Measurements from ENCODE around the gene KRTAP10-5.
A peak's percentile ranks its signal among the peaks of the same experiment; 100 is the strongest.
"Not testable (repeated sequence)": the region's sequence is repeated elsewhere in the genome, so short reads cannot be mapped to it uniquely, and the experiment has no call there.

Gene KRTAP10-5, protein sequence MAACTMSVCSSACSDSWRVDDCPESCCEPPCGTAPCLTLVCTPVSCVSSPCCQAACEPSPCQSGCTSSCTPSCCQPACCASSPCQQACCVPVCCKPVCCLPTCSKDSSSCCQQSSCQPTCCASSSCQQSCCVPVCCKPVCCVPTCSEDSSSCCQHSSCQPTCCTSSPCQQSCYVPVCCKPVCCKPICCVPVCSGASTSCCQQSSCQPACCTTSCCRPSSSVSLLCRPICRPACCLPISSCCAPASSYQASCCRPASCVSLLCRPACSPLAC

GRCh38 chr21:44580231-44580821, at the start of gene KRTAP10-5:
KRTAP10-5 (minus strand) TSS chr21:44580604; CDS start chr21:44580578, 26 bp downstream.
- not testable (repeated sequence) for H3K4me3 ChIP-seq (ENCODE audit: insufficient read length, low read depth); H3K36me3 ChIP-seq (ENCODE audit: insufficient read depth, insufficient read length, low read length); H3K9ac ChIP-seq (ENCODE audit: insufficient read length, low read depth); DNase-seq (ENCODE audit: low read depth, low spot score); H3K27me3 ChIP-seq (ENCODE audit: insufficient read depth, insufficient read length); H3K4me1 ChIP-seq (ENCODE audit: insufficient read depth, insufficient read length)
- H3K9me3 ChIP-seq (ENCODE audit: insufficient read depth, low read length): peaks cover 33% of the 10 kb centered on the region

DNA sequence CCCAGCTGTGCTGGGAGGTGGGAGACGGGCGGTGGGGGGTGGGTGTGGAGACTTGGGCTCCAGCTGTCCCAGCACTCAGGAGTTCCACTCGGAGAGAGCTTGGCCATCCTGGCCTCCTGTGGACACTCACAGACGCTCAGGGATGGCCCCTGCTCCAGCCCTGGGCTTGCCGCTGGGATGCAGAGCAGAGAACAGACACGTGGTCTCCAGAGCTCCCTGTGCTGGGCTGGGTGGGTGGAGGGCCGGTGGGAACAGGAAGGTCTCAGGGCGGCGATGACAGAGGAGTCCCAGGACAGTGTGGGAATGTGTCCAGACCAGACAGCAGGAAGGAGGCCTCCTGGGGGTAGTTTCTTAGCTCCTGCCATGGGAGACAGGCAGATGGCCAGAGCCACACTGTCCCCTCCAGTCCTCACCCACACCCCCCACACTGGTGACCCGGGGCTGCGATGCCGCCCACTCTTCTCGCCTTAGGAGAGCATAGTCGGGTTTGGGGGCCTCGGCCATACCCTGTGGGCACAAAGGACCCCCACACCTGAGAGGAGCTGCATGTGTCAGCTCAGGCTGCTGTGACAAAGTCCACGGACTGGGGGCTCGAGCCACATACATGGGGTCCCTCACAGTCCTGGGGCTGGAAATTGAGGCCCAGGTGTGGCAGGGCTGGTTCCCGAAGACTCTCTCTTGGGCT, 48.4 kb upstream of the KRTAP10-5 start:
- H3K27me3 ChIP-seq (ENCODE audit: insufficient read depth, insufficient read length): no peaks in the 10 kb centered on the region
- no peak for DNase-seq (ENCODE audit: low read depth, low spot score)
- peaks cover 12% of the 10 kb centered on the region for H3K4me1 ChIP-seq (ENCODE audit: insufficient read depth, insufficient read length)
- peaks cover 33% of the 10 kb centered on the region for H3K9me3 ChIP-seq (ENCODE audit: insufficient read depth, low read length)
- peak overlapping the region; percentile 12 for H3K9ac ChIP-seq (ENCODE audit: insufficient read length, low read depth)
- no peaks in the 10 kb centered on the region for H3K36me3 ChIP-seq (ENCODE audit: insufficient read depth, insufficient read length, low read length)
- no peak overlapping the region for H3K4me3 ChIP-seq (ENCODE audit: insufficient read length, low read depth)
- TF ChIP-seq ZNF274 (IDR thresholded peaks at IDR 0.05; ENCODE audit: low read depth, low read length) (no peak), YY1 (IDR thresholded peaks at IDR 0.05; ENCODE audit: insufficient read depth, insufficient read length) (no peak)

GRCh38 chr21:44627831-44628233, 47.4 kb upstream of the KRTAP10-5 start:
- H3K36me3 ChIP-seq (ENCODE audit: insufficient read depth, insufficient read length, low read length); H3K9ac ChIP-seq (ENCODE audit: insufficient read length, low read depth); H3K27me3 ChIP-seq (ENCODE audit: insufficient read depth, insufficient read length); H3K4me3 ChIP-seq (ENCODE audit: insufficient read length, low read depth); DNase-seq (ENCODE audit: low read depth, low spot score): not testable (repeated sequence)
- Histone ChIP-seq H3K4me1 (ENCODE audit: insufficient read depth, insufficient read length) (peaks cover 12% of the 10 kb centered on the region), H3K9me3 (ENCODE audit: insufficient read depth, low read length) (peaks cover 40% of the 10 kb centered on the region)

GRCh38 chr21:44627181-44627822, 46.9 kb upstream of the KRTAP10-5 start:
- peaks cover 12% of the 10 kb centered on the region for H3K4me1 ChIP-seq (ENCODE audit: insufficient read depth, insufficient read length)

GRCh38 chr21:44626673-44627143, 46.3 kb upstream of the KRTAP10-5 start, which contains the start of gene KRTAP10-9:
KRTAP10-9 (plus strand) TSS chr21:44627093; CDS start chr21:44627172, 79 bp downstream.
- Histone ChIP-seq H3K9ac (ENCODE audit: insufficient read length, low read depth) (peak within 1 kb of the TSS; percentile 25), H3K9me3 (ENCODE audit: insufficient read depth, low read length) (peaks cover 42% of the 10 kb centered on the region), H3K4me1 (ENCODE audit: insufficient read depth, insufficient read length) (peaks cover 12% of the 10 kb centered on the region), H3K36me3 (ENCODE audit: insufficient read depth, insufficient read length, low read length) (no peaks in the 10 kb centered on the region), H3K4me3 (ENCODE audit: insufficient read length, low read depth) (no peak within 1 kb of the TSS), H3K27me3 (ENCODE audit: insufficient read depth, insufficient read length) (no peaks in the 10 kb centered on the region)
- DNase-seq (ENCODE audit: low read depth, low spot score): no peak
- TF ChIP-seq ZNF274 (IDR thresholded peaks at IDR 0.05; ENCODE audit: low read depth, low read length) (no peak), SUZ12 (IDR thresholded peaks at IDR 0.05; ENCODE audit: extremely low read depth, insufficient read depth, insufficient read length) (no peak), YY1 (IDR thresholded peaks at IDR 0.05; ENCODE audit: insufficient read depth, insufficient read length) (no peak)

More at GRCh38 chr21:44627181-44627822, 46.9 kb upstream of the KRTAP10-5 start:
- H3K9me3 ChIP-seq (ENCODE audit: insufficient read depth, low read length): peaks cover 40% of the 10 kb centered on the region
- not testable (repeated sequence) for H3K36me3 ChIP-seq (ENCODE audit: insufficient read depth, insufficient read length, low read length); H3K4me3 ChIP-seq (ENCODE audit: insufficient read length, low read depth); DNase-seq (ENCODE audit: low read depth, low spot score); H3K27me3 ChIP-seq (ENCODE audit: insufficient read depth, insufficient read length); H3K9ac ChIP-seq (ENCODE audit: insufficient read length, low read depth)

DNA sequence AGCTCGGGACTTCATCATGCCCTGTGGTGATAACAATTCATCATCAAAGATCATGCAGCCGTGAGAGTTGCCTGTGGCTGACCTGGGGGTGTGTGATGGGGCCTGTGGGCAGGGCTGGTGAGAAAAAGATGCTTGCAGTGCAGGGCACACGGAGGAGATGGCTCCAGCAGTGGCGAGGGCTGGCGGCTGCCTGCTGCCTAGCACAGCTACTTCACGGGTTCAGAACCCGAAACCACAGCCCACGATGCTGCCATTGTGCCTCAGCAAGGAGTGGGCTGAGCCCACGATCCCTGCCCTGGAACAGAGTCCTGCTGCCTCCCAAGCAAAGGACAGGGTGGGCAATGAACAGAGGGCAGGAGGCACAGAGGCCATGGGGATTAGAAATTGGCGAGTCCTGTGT, 45.9 kb upstream of the KRTAP10-5 start:
- no peaks in the 10 kb centered on the region for H3K27me3 ChIP-seq (ENCODE audit: insufficient read depth, insufficient read length)
- H3K4me3 ChIP-seq (ENCODE audit: insufficient read length, low read depth): no peak overlapping the region
- no peaks in the 10 kb centered on the region for H3K36me3 ChIP-seq (ENCODE audit: insufficient read depth, insufficient read length, low read length)
- H3K4me1 ChIP-seq (ENCODE audit: insufficient read depth, insufficient read length): peaks cover 12% of the 10 kb centered on the region
- TF ChIP-seq SUZ12 (IDR thresholded peaks at IDR 0.05; ENCODE audit: extremely low read depth, insufficient read depth, insufficient read length): no peak
- TF ChIP-seq YY1 (IDR thresholded peaks at IDR 0.05; ENCODE audit: insufficient read depth, insufficient read length): no peak
- TF ChIP-seq ZNF274 (IDR thresholded peaks at IDR 0.05; ENCODE audit: low read depth, low read length): no peak
- H3K9ac ChIP-seq (ENCODE audit: insufficient read length, low read depth): peak overlapping the region; percentile 25
- peaks cover 42% of the 10 kb centered on the region for H3K9me3 ChIP-seq (ENCODE audit: insufficient read depth, low read length)
- DNase-seq (ENCODE audit: low read depth, low spot score): no peak

- peaks cover 12% of the 10 kb centered on the region for H3K4me1 ChIP-seq (ENCODE audit: insufficient read depth, insufficient read length)
- H3K9me3 ChIP-seq (ENCODE audit: insufficient read depth, low read length): peaks cover 44% of the 10 kb centered on the region
- H3K36me3 ChIP-seq (ENCODE audit: insufficient read depth, insufficient read length, low read length): no peaks in the 10 kb centered on the region
- no peaks in the 10 kb centered on the region for H3K27me3 ChIP-seq (ENCODE audit: insufficient read depth, insufficient read length)
- no peak overlapping the region for H3K9ac ChIP-seq (ENCODE audit: insufficient read length, low read depth)
- no peak for TF ChIP-seq ZNF274 (IDR thresholded peaks at IDR 0.05; ENCODE audit: low read depth, low read length)
- TF ChIP-seq YY1 (IDR thresholded peaks at IDR 0.05; ENCODE audit: insufficient read depth, insufficient read length): no peak
- TF ChIP-seq SUZ12 (IDR thresholded peaks at IDR 0.05; ENCODE audit: extremely low read depth, insufficient read depth, insufficient read length): no peak
- no peak for DNase-seq (ENCODE audit: low read depth, low spot score)
- H3K4me3 ChIP-seq (ENCODE audit: insufficient read length, low read depth): no peak overlapping the region
Measured at GRCh38 chr21:44625756-44626155, 45.4 kb upstream of the KRTAP10-5 start.
